Measurements from ENCODE around the gene CCAR1. TPM values are rescaled to one million over a fixed set of nuclear protein-coding genes. Genes with fewer than 3 reads are reported as not detected.

Gene CCAR1
- total and polyA plus RNA-seq, 10 of the 15 experiments (the other 5 are each of a cell fraction or from before 2014, with no cell fraction given), result 35.5 to 124 (median 79.0) TPM

- 61% methylated on average over 6 of the region's 6 CpGs for WGBS (ENCODE audit: insufficient coverage, insufficient replicate concordance, low lambda C conversion rate, missing lambda C conversion rate)
- ChIA-PET RAD21 (ENCODE audit: unreplicated experiment) (no interaction called here), SMC1A (ENCODE audit: uncharacterized antibody, unreplicated experiment) (no interaction called here), CTCF (no interaction called here), POLR2A (no interaction called here)
- Histone ChIP-seq H4K20me1 (ENCODE audit: control insufficient read depth, insufficient read depth) (no peaks in the 10 kb centered on the region), H3K27ac (ENCODE audit: control insufficient read depth, insufficient read depth) (no peak overlapping the region), H3K4me3 (no peak overlapping the region), H3K27me3 (replicated peaks in 1 of 2; ENCODE audit: control insufficient read depth in 2 of 2, insufficient read depth in 2 of 2, low read length in 1 of 2) (no peaks in the 10 kb centered on the region), H3K79me2 (ENCODE audit: control insufficient read depth, insufficient read depth, low read length) (no peaks in the 10 kb centered on the region), H3K9ac (ENCODE audit: control insufficient read depth, insufficient read depth, low read length) (no peak overlapping the region), H3K36me3 (ENCODE audit: control insufficient read depth in 2 of 2, insufficient read depth in 2 of 2, low read length in 1 of 2) (no peaks in the 10 kb centered on the region), H3K4me1 (ENCODE audit: control insufficient read depth, insufficient read depth, low read length) (peaks cover 3% of the 10 kb centered on the region; the same call in 1 of the 2 replicates), H3K9me3 (replicated peaks; ENCODE audit: control insufficient read depth, insufficient read depth, low read length) (no peaks in the 10 kb centered on the region), H2AFZ (ENCODE audit: control insufficient read depth, low read depth, low read length) (no peak overlapping the region), H3K4me2 (ENCODE audit: control insufficient read depth, insufficient read depth) (no peak overlapping the region)
- TF ChIP-seq SIX5 (IDR thresholded peaks at IDR 0.05; ENCODE audit: low read depth, low read length, severe bottlenecking) (no peak), POLR2A (IDR thresholded peaks at IDR 0.05; ENCODE audit: low read depth, low read length) (no peak), RAD21 (IDR thresholded peaks at IDR 0.05; ENCODE audit: insufficient read depth, low read depth, low read length) (no peak), PAX8 (IDR thresholded peaks at IDR 0.05) (no peak), PML (IDR thresholded peaks at IDR 0.05; ENCODE audit: low read length) (no peak), ASH2L (IDR thresholded peaks at IDR 0.05; ENCODE audit: borderline replicate concordance, low read depth) (no peak), CHD2 (IDR thresholded peaks at IDR 0.05; ENCODE audit: borderline replicate concordance, low read depth, low read length) (no peak), SREBF2 (IDR thresholded peaks at IDR 0.05; ENCODE audit: low read length) (no peak), NFXL1 (IDR thresholded peaks at IDR 0.05; ENCODE audit: borderline replicate concordance) (no peak), NR2C2 (IDR thresholded peaks at IDR 0.05; ENCODE audit: borderline replicate concordance, control insufficient read depth, insufficient read length, low read depth) (no peak), POLR2AphosphoS2 (IDR thresholded peaks at IDR 0.05; ENCODE audit: low read depth, low read length) (no peak), E4F1 (IDR thresholded peaks at IDR 0.05; ENCODE audit: borderline replicate concordance, partially characterized antibody) (no peak), ZNF622 (IDR thresholded peaks at IDR 0.05) (no peak), IRF4 (IDR thresholded peaks at IDR 0.05; ENCODE audit: low read depth, low read length) (no peak)
- in situ Hi-C loops (cut with MboI), result no loop called here
- ATAC-seq (no peak), DNase-seq (ENCODE audit: low read depth, low spot score) (no peak), FAIRE-seq (no peak)
- intact Hi-C loops (cut with micrococcal nuclease; ENCODE audit: unreplicated experiment), result no loop called here
- no TSS peak for BruUV-seq (replicated peaks)
Measured at GRCh38 chr10:68829521-68829920, 108.5 kb downstream of the CCAR1 start.
